ENCODE measurements around the gene TYR. TPM values are rescaled to one million over a fixed set of nuclear protein-coding genes. Genes with fewer than 3 reads are reported as not detected.

The TYR gene
- total and polyA plus RNA-seq, 12 donors: not detected

GRCh38 chr11:89181111-89181510 lies 3.4 kb downstream of the TYR start:
- Histone ChIP-seq H3K9me3 (no peaks in the 10 kb centered on the region), H3K4me1 (no peaks in the 10 kb centered on the region), H3K27ac (no peak overlapping the region), H3K4me3 (no peak overlapping the region), H3K27me3 (no peaks in the 10 kb centered on the region), H3K36me3 (no peaks in the 10 kb centered on the region)
- ATAC-seq (no peak), DNase-seq (no peak)
- 64 to 65% methylated on average over 2 of the region's 2 CpGs for WGBS, 2 donors
- intact Hi-C loops (cut with DNase I): no loop called here
- TF ChIP-seq CTCF (IDR thresholded peaks at IDR 0.05): no peak

- no peak overlapping the region for H3K27ac ChIP-seq
- no peak for ATAC-seq
- WGBS, 2 donors: 63 to 71% methylated on average over 5 of the region's 5 CpGs
Measured at GRCh38 chr11:89182773-89183518, 5.3 kb downstream of the TYR start.

GRCh38 chr11:89184021-89184420 lies 6.3 kb downstream of the TYR start:
- intact Hi-C loops (cut with DNase I): no loop called here
- Histone ChIP-seq H3K27me3 (no peaks in the 10 kb centered on the region), H3K4me1 (no peaks in the 10 kb centered on the region), H3K4me3 (no peak overlapping the region), H3K36me3 (no peaks in the 10 kb centered on the region), H3K27ac (no peak overlapping the region), H3K9me3 (no peaks in the 10 kb centered on the region)
- no peak for TF ChIP-seq CTCF (IDR thresholded peaks at IDR 0.05)
- no peak for DNase-seq
- no peak for ATAC-seq
- WGBS, 2 donors: 73 to 83% methylated on average over 3 of the region's 3 CpGs

More at GRCh38 chr11:89182773-89183518, 5.3 kb downstream of the TYR start:
- no peaks in the 10 kb centered on the region for H3K4me1 ChIP-seq
- no peak for TF ChIP-seq CTCF (IDR thresholded peaks at IDR 0.05)
- no peak for DNase-seq
- no peak overlapping the region for H3K4me3 ChIP-seq
- no peaks in the 10 kb centered on the region for H3K27me3 ChIP-seq
- intact Hi-C loops (cut with DNase I): no loop called here
- H3K36me3 ChIP-seq: no peaks in the 10 kb centered on the region
- no peaks in the 10 kb centered on the region for H3K9me3 ChIP-seq

GRCh38 chr11:89189776-89190175 lies 12.1 kb downstream of the TYR start:
- intact Hi-C loops (cut with DNase I): no loop called here
- Histone ChIP-seq H3K9me3 (no peaks in the 10 kb centered on the region), H3K4me3 (no peak overlapping the region), H3K4me1 (no peaks in the 10 kb centered on the region), H3K27me3 (no peaks in the 10 kb centered on the region), H3K27ac (no peak overlapping the region), H3K36me3 (no peaks in the 10 kb centered on the region)
- 81% methylated on average over 2 of the region's 2 CpGs for WGBS, 2 donors
- DNase-seq (no peak), ATAC-seq (no peak)
- no peak for TF ChIP-seq CTCF (IDR thresholded peaks at IDR 0.05)
